Common myeloid progenitor, CD34-positive (primary cell): ENCODE data around the gene MDC1.

Experiments used
- CTCF ChIA-PET: fragments of 350-600 bp; sonication (Branson Sonifier 250); formaldehyde crosslinking; loops from one replicate; lab custom pipeline; 2021; ENCODE audit warnings: antibody characterized with exemption; lab: Charles Lee
- POLR2A ChIA-PET: fragments of 350-600 bp; sonication (Branson Sonifier 250); formaldehyde crosslinking; loops from one replicate; lab custom pipeline; 2021; ENCODE audit warnings: antibody characterized with exemption; lab: Charles Lee
- DNase-seq, 3 donors: peaks; one replicate each; pipeline versions ENCODE4 v3.0.0 to v3.0.0-alpha.2; 2013
- H3K27ac ChIP-seq, 2 experiments: 1 replicate in 1 of 2; 2 replicates in 1 of 2; pipeline ENCODE4 v1.7.0; 2013; ENCODE audit warnings: inconsistent platforms in 2 of 2, low read length in 2 of 2, mild to moderate bottlenecking in 2 of 2, low read depth in 1 of 2, moderate library complexity in 1 of 2; ENCODE audit not compliant: severe bottlenecking in 2 of 2, insufficient read depth in 1 of 2, poor library complexity in 1 of 2
- H3K27me3 ChIP-seq, 5 experiments: replicated peaks in 2 of 5; 1 replicate in 3 of 5; 2 replicates in 2 of 5; pipeline versions ENCODE4 v1.6.1 to v1.7.0; 2013; ENCODE audit warnings: low read length in 4 of 5, mild to moderate bottlenecking in 2 of 5, moderate library complexity in 2 of 5, inconsistent platforms in 1 of 5; ENCODE audit not compliant: insufficient read depth in 5 of 5, control insufficient read depth in 4 of 5
- H3K36me3 ChIP-seq, 4 experiments: 1 replicate in 2 of 4; 2 replicates in 2 of 4; pipeline versions ENCODE4 v1.6.1 to v1.7.0; 2013; ENCODE audit warnings: low read length in 3 of 4, control low read depth in 1 of 4, mild to moderate bottlenecking in 1 of 4; ENCODE audit not compliant: control insufficient read depth in 4 of 4, insufficient read depth in 4 of 4
- H3K4me1 ChIP-seq, 4 experiments: 1 replicate in 3 of 4; 2 replicates in 1 of 4; pipeline versions ENCODE4 v1.6.1 to v1.7.1; 2013; ENCODE audit warnings: low read length in 3 of 4, mild to moderate bottlenecking in 3 of 4, control low read depth in 1 of 4, inconsistent platforms in 1 of 4, moderate library complexity in 1 of 4; ENCODE audit not compliant: control insufficient read depth in 4 of 4, insufficient read depth in 4 of 4; ENCODE audit errors: control extremely low read depth in 1 of 4
- H3K4me3 ChIP-seq, 7 experiments: 1 replicate in 4 of 7; 2 replicates in 3 of 7; pipeline versions ENCODE4 v1.5.1 to v1.7.0; 2013; ENCODE audit warnings: mild to moderate bottlenecking in 7 of 7, low read length in 6 of 7, moderate library complexity in 6 of 7, inconsistent platforms in 2 of 7, low read depth in 2 of 7, control low read depth in 1 of 7; ENCODE audit not compliant: insufficient read depth in 4 of 7, control insufficient read depth in 1 of 7; ENCODE audit errors: extremely low read depth in 1 of 7
- H3K9me3 ChIP-seq, 5 experiments: 1 replicate in 4 of 5; 2 replicates in 1 of 5; pipeline versions ENCODE4 v1.6.1 to v1.7.1; 2013; ENCODE audit warnings: low read length in 4 of 5, mild to moderate bottlenecking in 2 of 5, inconsistent platforms in 1 of 5, low read depth in 1 of 5, moderate library complexity in 1 of 5; ENCODE audit not compliant: control insufficient read depth in 4 of 5, insufficient read depth in 2 of 5; ENCODE audit errors: control extremely low read depth in 1 of 5
- WGBS: methylation state at CpG from one replicate; pipeline ENCODE4 v1.1.5; 2013; ENCODE audit not compliant: insufficient coverage; 5-methylcytosine and 5-hydroxymethylcytosine counted together

MDC1 gene

DNA sequence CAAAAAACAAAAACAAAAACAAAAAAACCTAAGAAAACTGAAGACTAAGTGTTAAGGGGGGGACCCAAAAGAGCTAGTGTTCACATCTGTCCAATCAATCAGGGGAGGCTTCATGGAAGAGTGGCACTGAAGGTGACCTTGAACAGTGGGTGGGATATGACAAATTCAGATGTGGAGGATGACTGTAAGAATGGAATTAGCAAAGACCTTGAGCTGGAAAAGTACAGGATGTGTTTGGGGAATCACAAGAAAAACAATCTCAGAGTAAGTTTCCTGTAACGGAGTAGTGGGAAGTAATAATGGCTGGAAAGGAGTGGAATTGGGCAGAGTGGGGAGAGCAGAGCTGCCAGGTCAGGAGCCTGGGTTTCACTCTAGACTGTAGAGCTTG, 30.2 kb upstream of the MDC1 start:
- no peaks in the 10 kb centered on the region for H3K36me3 ChIP-seq
- no peak overlapping the region for H3K4me3 ChIP-seq
- POLR2A ChIA-PET: interaction anchor here (0.9 to 1.5 kb wide), 2 partner anchors 9 to 35 kb away, joined by 3 to 4 read pairs; no protein-coding TSS in a partner anchor
- H3K27ac ChIP-seq: no peak overlapping the region
- H3K4me1 ChIP-seq: peaks cover 8 to 34% (median 29%) of the 10 kb centered on the region in 4 experiments
- CTCF ChIA-PET: interaction anchor here (0.7 to 1.5 kb wide), 6 partner anchors 10 to 75 kb away, joined by 3 read pairs; no protein-coding TSS in a partner anchor
- H3K27me3 ChIP-seq: peaks cover 0 to 18% (median 1%) of the 10 kb centered on the region in 5 experiments
- no peaks in the 10 kb centered on the region for H3K9me3 ChIP-seq
- DNase-seq: no peak
- 100% methylated on average over 1 of the region's 1 CpG for WGBS

GRCh38 chr6:30744054-30744805, 27.1 kb upstream of the MDC1 start, which contains the start of gene IER3:
TSS of gene IER3 (minus strand) at chr6:30744547. CDS start at chr6:30744518, 29 bp downstream.
- H3K4me3 ChIP-seq: peak within 1 kb of the TSS; percentile 16 to 95 (median 82)
- peaks cover under 1 to 14% (median 11%) of the 10 kb centered on the region in 4 experiments for H3K36me3 ChIP-seq
- no peaks in the 10 kb centered on the region for H3K9me3 ChIP-seq
- DNase-seq: peak; percentile 56 to 79 (median 78)
- H3K27me3 ChIP-seq: peaks cover 0 to 14% (median 1%) of the 10 kb centered on the region in 5 experiments
- under 1% methylated on average over 49 of the region's 54 CpGs for WGBS
- ChIA-PET POLR2A (interaction anchor here (0.6 to 2.6 kb wide), 7 partner anchors 8 to 473 kb away, joined by 3 to 11 read pairs (median 5); no protein-coding TSS in a partner anchor), CTCF (interaction anchor here (0.7 to 2.3 kb wide), 10 partner anchors 8 to 288 kb away, joined by 3 to 7 read pairs (median 3); partner anchors contain the start of gene DHX16)
- H3K4me1 ChIP-seq: peaks cover 0 to 37% (median 35%) of the 10 kb centered on the region in 4 experiments
- peak within 1 kb of the TSS in 1 of 2 experiments; percentile 78 for H3K27ac ChIP-seq

DNA sequence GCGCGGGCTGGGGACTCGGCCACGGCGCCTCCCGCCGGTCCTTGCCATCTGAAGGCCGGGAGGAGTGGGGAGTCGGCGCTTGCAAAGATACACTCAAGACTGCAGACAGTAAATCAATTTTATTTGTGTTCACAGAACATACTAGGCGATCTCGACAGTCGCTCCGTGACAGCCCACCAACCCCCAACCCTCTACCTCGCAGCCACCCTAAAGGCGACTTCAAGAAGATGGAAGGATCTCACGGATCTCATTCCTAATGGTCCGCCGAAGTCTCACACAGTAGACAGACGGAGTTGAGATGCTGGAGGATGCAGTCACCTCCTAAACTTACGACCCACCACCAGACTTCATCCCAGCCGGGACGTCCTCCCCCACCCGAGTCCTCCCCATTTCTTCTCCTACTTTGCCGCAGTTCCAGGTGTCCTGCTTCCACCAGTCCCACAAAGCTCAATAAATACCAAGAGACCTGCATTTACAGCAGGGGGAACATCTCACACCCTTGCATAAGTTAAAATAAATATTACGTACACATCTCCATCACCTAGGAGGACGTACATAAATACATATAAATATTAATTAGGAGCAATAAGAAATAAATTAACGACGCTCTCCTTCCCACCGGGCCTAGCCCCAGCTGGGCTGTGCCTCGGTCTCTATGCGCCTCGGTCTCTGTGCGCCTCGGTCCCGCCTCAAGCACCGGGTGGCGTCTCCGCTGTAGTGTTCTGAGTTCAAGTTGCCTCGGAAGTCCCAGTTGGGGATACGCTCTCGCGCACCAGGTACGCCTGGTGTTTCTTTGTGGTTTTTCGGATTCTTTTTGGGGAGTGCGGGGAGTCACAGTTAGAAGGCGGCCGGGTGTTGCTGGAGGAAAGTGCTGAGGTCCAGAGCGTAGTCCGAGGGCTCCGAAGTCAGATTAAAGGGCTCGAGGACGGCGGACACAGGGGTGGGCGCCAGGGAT, 26.3 kb upstream of the MDC1 start:
- Histone ChIP-seq H3K27me3 (peaks cover 0 to 14% (median 1%) of the 10 kb centered on the region in 5 experiments), H3K4me3 (peak overlapping the region; percentile 38 to 95 (median 82)), H3K27ac (peak overlapping the region in 1 of 2 experiments; percentile 78), H3K36me3 (peaks cover 3 to 22% (median 18%) of the 10 kb centered on the region in 4 experiments), H3K4me1 (peaks cover 0 to 37% (median 36%) of the 10 kb centered on the region in 4 experiments), H3K9me3 (no peaks in the 10 kb centered on the region)
- WGBS: 4% methylated on average over 42 of the region's 55 CpGs
- POLR2A ChIA-PET: interaction anchor here (0.6 to 2.6 kb wide), 6 partner anchors 9 to 354 kb away, joined by 3 to 11 read pairs (median 4); no protein-coding TSS in a partner anchor
- no peak for DNase-seq
- CTCF ChIA-PET: interaction anchor here (1.0 to 1.7 kb wide), 7 partner anchors 9 to 287 kb away, joined by 3 to 9 read pairs (median 4); no protein-coding TSS in a partner anchor

GRCh38 chr6:30742316-30743098, 25.4 kb upstream of the MDC1 start, which contains the start of gene FLOT1:
TSS of gene FLOT1 (minus strand) at chr6:30742687. CDS start at chr6:30742189, 498 bp downstream.
- H3K4me1 ChIP-seq: peaks cover 8 to 46% (median 45%) of the 10 kb centered on the region in 4 experiments
- POLR2A ChIA-PET: interaction anchor here (2.1 to 2.6 kb wide), 2 partner anchors 27 to 39 kb away, joined by 9 to 11 read pairs; no protein-coding TSS in a partner anchor
- peaks cover 0 to 14% (median 1%) of the 10 kb centered on the region in 5 experiments for H3K27me3 ChIP-seq
- CTCF ChIA-PET: interaction anchor here (0.8 to 1.7 kb wide), 6 partner anchors 9 to 64 kb away, joined by 3 to 9 read pairs (median 4); no protein-coding TSS in a partner anchor
- WGBS: under 1% methylated on average over 57 of the region's 66 CpGs
- DNase-seq: peak; percentile 76 to 84 (median 84)
- H3K27ac ChIP-seq: peak within 1 kb of the TSS in 1 of 2 experiments; percentile 78
- H3K4me3 ChIP-seq: peak within 1 kb of the TSS; percentile 72 to 95 (median 82)
- peaks cover 5 to 28% (median 21%) of the 10 kb centered on the region in 4 experiments for H3K36me3 ChIP-seq
- H3K9me3 ChIP-seq: no peaks in the 10 kb centered on the region

GRCh38 chr6:30741789-30742315, 24.8 kb upstream of the MDC1 start:
- Histone ChIP-seq H3K27ac (peak overlapping the region in 1 of 2 experiments; percentile 78), H3K27me3 (peaks cover 0 to 14% (median 1%) of the 10 kb centered on the region in 5 experiments), H3K36me3 (peaks cover 5 to 28% (median 21%) of the 10 kb centered on the region in 4 experiments), H3K4me3 (peak overlapping the region; percentile 72 to 95 (median 82)), H3K9me3 (no peaks in the 10 kb centered on the region), H3K4me1 (peaks cover 9 to 52% (median 51%) of the 10 kb centered on the region in 4 experiments)
- ChIA-PET POLR2A (interaction anchor here (0.6 to 2.6 kb wide), 2 partner anchors 40 to 286 kb away, joined by 6 to 11 read pairs; no protein-coding TSS in a partner anchor), CTCF (interaction anchor here (0.6 to 1.7 kb wide), 5 partner anchors 8 to 63 kb away, joined by 3 to 9 read pairs (median 3); no protein-coding TSS in a partner anchor)
- WGBS: 11% methylated on average over 12 of the region's 13 CpGs
- DNase-seq: no peak
